Measurements from ENCODE around the gene MYOG.

DNA sequence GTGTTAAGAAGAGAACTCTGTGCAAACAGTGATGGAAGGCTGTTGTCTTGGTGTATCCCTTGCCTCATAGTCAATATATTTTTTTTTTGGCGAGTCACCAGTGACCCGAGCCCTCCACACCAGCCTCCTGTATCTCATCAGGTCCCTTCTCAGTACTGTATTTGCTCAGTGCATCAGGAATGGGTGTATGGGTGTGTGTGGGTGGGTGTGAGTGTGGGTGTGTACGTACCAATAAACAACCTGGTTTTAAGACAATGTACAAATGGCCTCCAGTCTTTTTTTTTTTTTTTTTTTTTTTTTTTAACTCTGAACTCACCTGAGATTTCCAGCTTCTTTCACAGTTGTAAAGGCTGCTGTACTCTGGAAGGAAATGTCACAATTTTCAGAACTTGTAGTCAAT lies 7.3 kb downstream of the MYOG start:
- TF ChIP-seq, protein P1, sequence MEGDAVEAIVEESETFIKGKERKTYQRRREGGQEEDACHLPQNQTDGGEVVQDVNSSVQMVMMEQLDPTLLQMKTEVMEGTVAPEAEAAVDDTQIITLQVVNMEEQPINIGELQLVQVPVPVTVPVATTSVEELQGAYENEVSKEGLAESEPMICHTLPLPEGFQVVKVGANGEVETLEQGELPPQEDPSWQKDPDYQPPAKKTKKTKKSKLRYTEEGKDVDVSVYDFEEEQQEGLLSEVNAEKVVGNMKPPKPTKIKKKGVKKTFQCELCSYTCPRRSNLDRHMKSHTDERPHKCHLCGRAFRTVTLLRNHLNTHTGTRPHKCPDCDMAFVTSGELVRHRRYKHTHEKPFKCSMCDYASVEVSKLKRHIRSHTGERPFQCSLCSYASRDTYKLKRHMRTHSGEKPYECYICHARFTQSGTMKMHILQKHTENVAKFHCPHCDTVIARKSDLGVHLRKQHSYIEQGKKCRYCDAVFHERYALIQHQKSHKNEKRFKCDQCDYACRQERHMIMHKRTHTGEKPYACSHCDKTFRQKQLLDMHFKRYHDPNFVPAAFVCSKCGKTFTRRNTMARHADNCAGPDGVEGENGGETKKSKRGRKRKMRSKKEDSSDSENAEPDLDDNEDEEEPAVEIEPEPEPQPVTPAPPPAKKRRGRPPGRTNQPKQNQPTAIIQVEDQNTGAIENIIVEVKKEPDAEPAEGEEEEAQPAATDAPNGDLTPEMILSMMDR (conservative IDR thresholded peaks at IDR 0.05), result no peak
- no peak for TF ChIP-seq ZFX (IDR thresholded peaks at IDR 0.05)
